GM23338 (cell line): ENCODE data around the gene PLRG1. TPM values are rescaled to one million over a fixed set of nuclear protein-coding genes. Genes with fewer than 3 reads are reported as not detected.

Experiments
- ATAC-seq: fragments of 200-7000 bp; cut with Tn5 transposase; 3 replicates; pipeline ENCODE4 v1.9.1; 2020
- DNase-seq: peaks from one replicate; pipeline ENCODE4 v3.0.0-alpha.2; 2015; ENCODE audit warnings: low spot score
- H2AFZ ChIP-seq: fragments of 200-600 bp; sonication (generic); 2 replicates; pipeline ENCODE4 v1.8.0; 2016; ENCODE audit warnings: antibody characterized with exemption, mild to moderate bottlenecking, moderate library complexity
- H3F3A ChIP-seq: fragments of 200-600 bp; sonication (generic); replicated peaks from 2 replicates; pipeline ENCODE4 v1.8.0; 2017; ENCODE audit warnings: antibody characterized with exemption, mixed run types, low read depth
- H3K27ac ChIP-seq: fragments of 200-600 bp; sonication (generic); 2 replicates; pipeline ENCODE4 v1.6.1; 2016; ENCODE audit warnings: low read depth
- H3K27me3 ChIP-seq: fragments of 200-600 bp; sonication (generic); 2 replicates; pipeline ENCODE4 v1.8.0; 2016; ENCODE audit warnings: mild to moderate bottlenecking, mixed run types, moderate library complexity; ENCODE audit not compliant: insufficient read depth
- H3K36me3 ChIP-seq: fragments of 200-600 bp; sonication (generic); 2 replicates; pipeline ENCODE4 v1.8.0; 2016; ENCODE audit warnings: mild to moderate bottlenecking; ENCODE audit not compliant: insufficient read depth
- H3K4me1 ChIP-seq: fragments of 200-600 bp; sonication (generic); 2 replicates; pipeline ENCODE4 v1.8.0; 2016; ENCODE audit warnings: mild to moderate bottlenecking, moderate library complexity; ENCODE audit not compliant: insufficient read depth
- H3K4me2 ChIP-seq: fragments of 200-600 bp; sonication (generic); 2 replicates; pipeline ENCODE4 v1.7.1; 2017; ENCODE audit warnings: mixed run types
- H3K4me3 ChIP-seq: fragments of 200-600 bp; sonication (generic); 2 replicates; pipeline ENCODE4 v1.6.1; 2016; ENCODE audit warnings: mixed run types
- H3K79me2 ChIP-seq: fragments of 200-600 bp; sonication (generic); replicated peaks from 2 replicates; pipeline ENCODE4 v1.8.0; 2017; ENCODE audit warnings: mild to moderate bottlenecking; ENCODE audit not compliant: insufficient read depth
- H3K9me2 ChIP-seq: fragments of 200-600 bp; sonication (generic); 2 replicates; pipeline ENCODE4 v1.8.0; 2017; ENCODE audit not compliant: insufficient read depth
- H4K20me1 ChIP-seq: fragments of 200-600 bp; sonication (generic); replicated peaks from 2 replicates; pipeline ENCODE4 v1.8.0; 2017; ENCODE audit warnings: mild to moderate bottlenecking; ENCODE audit not compliant: insufficient read depth
- H3K27ac Mint-ChIP-seq: 2 replicates; pipeline ENCODE4 v1.8.0; 2020; ENCODE audit warnings: inconsistent platforms, mild to moderate bottlenecking, moderate library complexity, mixed read lengths
- H3K27me3 Mint-ChIP-seq: 3 replicates; pipeline ENCODE4 v1.8.0; 2022; ENCODE audit warnings: low read depth, mild to moderate bottlenecking, moderate library complexity, mixed read lengths, inconsistent platforms; ENCODE audit not compliant: insufficient read depth, poor library complexity
- H3K36me3 Mint-ChIP-seq: 3 replicates; pipeline ENCODE4 v1.8.0; 2021; ENCODE audit warnings: low read depth, mild to moderate bottlenecking, inconsistent platforms, moderate library complexity, mixed read lengths
- H3K4me1 Mint-ChIP-seq: 3 replicates; pipeline ENCODE4 v1.8.0; 2020; ENCODE audit warnings: mild to moderate bottlenecking, inconsistent platforms, mixed read lengths
- H3K4me3 Mint-ChIP-seq: 3 replicates; pipeline ENCODE4 v1.8.0; 2021; ENCODE audit warnings: moderate library complexity, mild to moderate bottlenecking, inconsistent platforms, mixed read lengths
- H3K9me3 Mint-ChIP-seq: 3 replicates; pipeline ENCODE4 v1.8.0; 2020; ENCODE audit warnings: moderate library complexity, mild to moderate bottlenecking, inconsistent platforms, mixed read lengths
- CREB1 ChIP-seq: fragments of 250-450 bp; sonication (Bioruptor Pico); IDR thresholded peaks from 2 replicates; pipeline ENCODE4 v1.5.0; 2020; ENCODE audit warnings: low read depth, mild to moderate bottlenecking, moderate library complexity
- EZH2 ChIP-seq: fragments of 200-600 bp; sonication (generic); IDR thresholded peaks from one replicate; pipeline ENCODE4 v1.8.0; 2017; ENCODE audit warnings: antibody characterized with exemption, mild to moderate bottlenecking, low read depth; ENCODE audit not compliant: unreplicated experiment
- EZH2phosphoT487 ChIP-seq: fragments of 200-600 bp; sonication (generic); IDR thresholded peaks from one replicate; pipeline ENCODE4 v1.8.1; 2018; ENCODE audit warnings: antibody characterized with exemption; ENCODE audit not compliant: unreplicated experiment
- JUNB ChIP-seq: IDR thresholded peaks from one replicate; pipeline ENCODE4 v1.6.1; 2016; ENCODE audit warnings: antibody characterized with exemption; ENCODE audit not compliant: unreplicated experiment
- NANOG ChIP-seq: IDR thresholded peaks from 2 replicates; pipeline ENCODE4 v1.6.1; 2016; ENCODE audit warnings: antibody characterized with exemption, borderline replicate concordance
- POLR2AphosphoS5 ChIP-seq: IDR thresholded peaks from 2 replicates; pipeline ENCODE4 v1.6.1; 2016; ENCODE audit warnings: antibody characterized with exemption, low read depth
- STAT1 ChIP-seq: IDR thresholded peaks from one replicate; pipeline ENCODE4 v1.6.1; 2016; ENCODE audit warnings: antibody characterized with exemption; ENCODE audit not compliant: unreplicated experiment
- ZNF114 ChIP-seq: fragments of 250-450 bp; sonication (Bioruptor Pico); IDR thresholded peaks from 2 replicates; pipeline ENCODE4 v1.5.0; 2020; ENCODE audit warnings: mild to moderate bottlenecking, moderate library complexity
- ZNF331 ChIP-seq: fragments of 250-450 bp; sonication (Bioruptor Pico); IDR thresholded peaks from 2 replicates; pipeline ENCODE4 v1.5.0; 2020; ENCODE audit warnings: low read depth, mild to moderate bottlenecking, moderate library complexity
- long read RNA-seq: library from polyadenylated mRNA; unstranded; transcript quantifications from one replicate; pipeline ENCODE4 v2.0.0, GENCODE V29; 2020; ENCODE audit not compliant: unreplicated experiment
- polyA plus RNA-seq: library from polyadenylated mRNA; unstranded; fragments of >200 nt; fragmentation: Nextera tagmentation; extraction: Ambion mirVana; gene quantifications from 2 replicates; pipeline ENCODE4 v1.2.1, GENCODE V29; 2016
- total RNA-seq: library from RNA; depleted of rRNA; stranded (reverse); fragments of >200 nt; shearing (Covaris generic); gene quantifications from 2 replicates; pipeline ENCODE4 v1.2.3, GENCODE V29; 2014; rRNA removed
- TF ChIP-seq, protein P1 (sequence below): IDR thresholded peaks from one replicate; pipeline ENCODE4 v1.6.1; 2018; ENCODE audit warnings: antibody characterized with exemption; ENCODE audit not compliant: unreplicated experiment
- TF ChIP-seq, protein P2 (sequence below), 2 experiments: fragments of 200-600 bp in 1 of 2; sonication (generic) in 1 of 2; conservative IDR thresholded peaks; 2 replicates each; pipeline versions ENCODE4 v1.5.1 to v1.6.1; 2016 to 2017; ENCODE audit warnings: antibody characterized with exemption in 2 of 2, low read depth in 2 of 2, mild to moderate bottlenecking in 2 of 2, moderate library complexity in 1 of 2
- TF ChIP-seq, protein P3 (sequence below): fragments of 250-450 bp; sonication (Bioruptor Pico); IDR thresholded peaks from 2 replicates; pipeline ENCODE4 v1.5.0; 2020; ENCODE audit warnings: mild to moderate bottlenecking, moderate library complexity

PLRG1 gene
- total RNA-seq (74.2 and 82.7 TPM in 2 replicates), polyA plus RNA-seq (73.3 and 77.3 TPM in 2 replicates)
- long read RNA-seq, transcript PLRG1-202 (15 exons, 3,351 nt), result major isoform, 75 of 87 reads
- long read RNA-seq, partial matches to known transcripts, result 4 of 87 reads
- long read RNA-seq, other reads (novel, unspliced or antisense), result 6 of 87 reads

DNA sequence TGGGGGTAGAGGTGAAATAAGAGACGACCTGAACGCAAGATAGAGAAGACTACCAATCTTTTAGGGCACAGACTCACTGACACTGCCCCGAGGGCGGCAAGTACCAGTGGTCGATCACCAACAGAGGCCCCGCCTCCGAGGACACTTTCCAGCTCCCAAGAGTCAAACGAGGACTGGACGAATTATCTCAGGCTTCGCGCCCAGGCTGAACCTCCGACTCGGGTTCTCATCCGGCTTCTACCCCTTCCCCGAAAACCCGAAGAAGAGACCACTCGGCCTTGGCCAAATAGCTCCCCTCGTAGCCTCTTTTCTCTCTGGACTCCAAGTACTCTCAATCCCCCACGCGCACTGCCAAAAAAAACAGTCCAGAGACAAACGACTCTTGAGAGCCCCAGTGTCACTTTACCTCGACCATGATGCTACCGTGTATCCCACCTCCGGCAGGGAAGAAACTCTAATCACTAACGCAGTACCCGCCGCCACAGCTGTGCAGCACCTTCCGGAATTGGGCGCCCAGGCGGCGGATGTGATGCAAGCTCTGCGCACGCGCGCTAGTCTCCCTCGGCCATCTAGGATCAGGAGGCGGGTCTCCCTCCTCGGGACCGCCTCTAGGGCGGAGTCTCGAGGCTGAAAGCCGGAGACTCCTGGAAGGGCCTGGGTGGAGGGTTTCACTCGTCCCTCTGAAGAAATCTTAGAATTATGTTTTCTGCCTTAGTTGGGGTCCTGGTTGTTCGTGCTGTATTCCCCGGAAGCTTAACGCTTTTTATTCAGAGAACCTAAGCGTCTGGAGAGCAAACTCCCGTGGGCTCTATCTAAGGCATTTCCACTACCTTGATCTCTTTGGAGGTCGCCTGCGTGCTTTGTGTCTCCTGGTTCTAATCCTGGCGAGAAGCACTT lies at the start of gene PLRG1:
Gene PLRG1, minus strand, starts transcription at position 507 of the 897 bp plus-strand sequence. Its CDS starts 92 bp downstream, at position 415.
- H3K79me2 ChIP-seq, result peaks cover 32% of the 10 kb centered on the region
- H4K20me1 ChIP-seq, result peaks cover 6% of the 10 kb centered on the region; the same call in 1 of the 2 replicates
- H3K4me1 ChIP-seq, result peaks cover 8% of the 10 kb centered on the region; the same call in 1 of the 2 replicates
- H3K27me3 Mint-ChIP-seq, result no peaks in the 10 kb centered on the region
- peak within 1 kb of the TSS; percentile 98 for H3K27ac Mint-ChIP-seq
- H3F3A ChIP-seq, result no peaks in the 10 kb centered on the region
- peak within 1 kb of the TSS; percentile 74; the same call in 1 of the 2 replicates for H2AFZ ChIP-seq
- peak within 1 kb of the TSS; percentile 96 for H3K4me2 ChIP-seq
- H3K27me3 ChIP-seq, result no peaks in the 10 kb centered on the region
- ATAC-seq, result peak; percentile 97
- DNase-seq, result peak; percentile 99
- H3K9me3 Mint-ChIP-seq, result no peaks in the 10 kb centered on the region
- H3K4me3 Mint-ChIP-seq, result peak within 1 kb of the TSS; percentile 99
- peaks cover 23% of the 10 kb centered on the region for H3K36me3 ChIP-seq
- H3K4me3 ChIP-seq, result peak within 1 kb of the TSS; percentile 77
- H3K9me2 ChIP-seq, result no peaks in the 10 kb centered on the region
- peak within 1 kb of the TSS; percentile 83; the same call in 1 of the 2 replicates for H3K27ac ChIP-seq
- H3K4me1 Mint-ChIP-seq, result peaks cover 8% of the 10 kb centered on the region
- H3K36me3 Mint-ChIP-seq, result peaks cover 19% of the 10 kb centered on the region
- TF ChIP-seq, protein P1, sequence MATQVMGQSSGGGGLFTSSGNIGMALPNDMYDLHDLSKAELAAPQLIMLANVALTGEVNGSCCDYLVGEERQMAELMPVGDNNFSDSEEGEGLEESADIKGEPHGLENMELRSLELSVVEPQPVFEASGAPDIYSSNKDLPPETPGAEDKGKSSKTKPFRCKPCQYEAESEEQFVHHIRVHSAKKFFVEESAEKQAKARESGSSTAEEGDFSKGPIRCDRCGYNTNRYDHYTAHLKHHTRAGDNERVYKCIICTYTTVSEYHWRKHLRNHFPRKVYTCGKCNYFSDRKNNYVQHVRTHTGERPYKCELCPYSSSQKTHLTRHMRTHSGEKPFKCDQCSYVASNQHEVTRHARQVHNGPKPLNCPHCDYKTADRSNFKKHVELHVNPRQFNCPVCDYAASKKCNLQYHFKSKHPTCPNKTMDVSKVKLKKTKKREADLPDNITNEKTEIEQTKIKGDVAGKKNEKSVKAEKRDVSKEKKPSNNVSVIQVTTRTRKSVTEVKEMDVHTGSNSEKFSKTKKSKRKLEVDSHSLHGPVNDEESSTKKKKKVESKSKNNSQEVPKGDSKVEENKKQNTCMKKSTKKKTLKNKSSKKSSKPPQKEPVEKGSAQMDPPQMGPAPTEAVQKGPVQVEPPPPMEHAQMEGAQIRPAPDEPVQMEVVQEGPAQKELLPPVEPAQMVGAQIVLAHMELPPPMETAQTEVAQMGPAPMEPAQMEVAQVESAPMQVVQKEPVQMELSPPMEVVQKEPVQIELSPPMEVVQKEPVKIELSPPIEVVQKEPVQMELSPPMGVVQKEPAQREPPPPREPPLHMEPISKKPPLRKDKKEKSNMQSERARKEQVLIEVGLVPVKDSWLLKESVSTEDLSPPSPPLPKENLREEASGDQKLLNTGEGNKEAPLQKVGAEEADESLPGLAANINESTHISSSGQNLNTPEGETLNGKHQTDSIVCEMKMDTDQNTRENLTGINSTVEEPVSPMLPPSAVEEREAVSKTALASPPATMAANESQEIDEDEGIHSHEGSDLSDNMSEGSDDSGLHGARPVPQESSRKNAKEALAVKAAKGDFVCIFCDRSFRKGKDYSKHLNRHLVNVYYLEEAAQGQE, result no peak
- no peak for TF ChIP-seq EZH2phosphoT487
- TF ChIP-seq NANOG, result no peak
- no peak for TF ChIP-seq ZNF114 (CRISPR knock-in tag)
- no peak for TF ChIP-seq ZNF331 (CRISPR knock-in tag)
- TF ChIP-seq, protein P2, sequence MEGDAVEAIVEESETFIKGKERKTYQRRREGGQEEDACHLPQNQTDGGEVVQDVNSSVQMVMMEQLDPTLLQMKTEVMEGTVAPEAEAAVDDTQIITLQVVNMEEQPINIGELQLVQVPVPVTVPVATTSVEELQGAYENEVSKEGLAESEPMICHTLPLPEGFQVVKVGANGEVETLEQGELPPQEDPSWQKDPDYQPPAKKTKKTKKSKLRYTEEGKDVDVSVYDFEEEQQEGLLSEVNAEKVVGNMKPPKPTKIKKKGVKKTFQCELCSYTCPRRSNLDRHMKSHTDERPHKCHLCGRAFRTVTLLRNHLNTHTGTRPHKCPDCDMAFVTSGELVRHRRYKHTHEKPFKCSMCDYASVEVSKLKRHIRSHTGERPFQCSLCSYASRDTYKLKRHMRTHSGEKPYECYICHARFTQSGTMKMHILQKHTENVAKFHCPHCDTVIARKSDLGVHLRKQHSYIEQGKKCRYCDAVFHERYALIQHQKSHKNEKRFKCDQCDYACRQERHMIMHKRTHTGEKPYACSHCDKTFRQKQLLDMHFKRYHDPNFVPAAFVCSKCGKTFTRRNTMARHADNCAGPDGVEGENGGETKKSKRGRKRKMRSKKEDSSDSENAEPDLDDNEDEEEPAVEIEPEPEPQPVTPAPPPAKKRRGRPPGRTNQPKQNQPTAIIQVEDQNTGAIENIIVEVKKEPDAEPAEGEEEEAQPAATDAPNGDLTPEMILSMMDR (conservative IDR thresholded peaks at IDR 0.05; ENCODE audit: low read depth in 2 of 2), result no peak
- peak; percentile 75 for TF ChIP-seq CREB1 (CRISPR knock-in tag)
- no peak for TF ChIP-seq EZH2
- peak; percentile 94 for TF ChIP-seq POLR2AphosphoS5
- no peak for TF ChIP-seq JUNB
- no peak for TF ChIP-seq STAT1
- TF ChIP-seq, protein P3, sequence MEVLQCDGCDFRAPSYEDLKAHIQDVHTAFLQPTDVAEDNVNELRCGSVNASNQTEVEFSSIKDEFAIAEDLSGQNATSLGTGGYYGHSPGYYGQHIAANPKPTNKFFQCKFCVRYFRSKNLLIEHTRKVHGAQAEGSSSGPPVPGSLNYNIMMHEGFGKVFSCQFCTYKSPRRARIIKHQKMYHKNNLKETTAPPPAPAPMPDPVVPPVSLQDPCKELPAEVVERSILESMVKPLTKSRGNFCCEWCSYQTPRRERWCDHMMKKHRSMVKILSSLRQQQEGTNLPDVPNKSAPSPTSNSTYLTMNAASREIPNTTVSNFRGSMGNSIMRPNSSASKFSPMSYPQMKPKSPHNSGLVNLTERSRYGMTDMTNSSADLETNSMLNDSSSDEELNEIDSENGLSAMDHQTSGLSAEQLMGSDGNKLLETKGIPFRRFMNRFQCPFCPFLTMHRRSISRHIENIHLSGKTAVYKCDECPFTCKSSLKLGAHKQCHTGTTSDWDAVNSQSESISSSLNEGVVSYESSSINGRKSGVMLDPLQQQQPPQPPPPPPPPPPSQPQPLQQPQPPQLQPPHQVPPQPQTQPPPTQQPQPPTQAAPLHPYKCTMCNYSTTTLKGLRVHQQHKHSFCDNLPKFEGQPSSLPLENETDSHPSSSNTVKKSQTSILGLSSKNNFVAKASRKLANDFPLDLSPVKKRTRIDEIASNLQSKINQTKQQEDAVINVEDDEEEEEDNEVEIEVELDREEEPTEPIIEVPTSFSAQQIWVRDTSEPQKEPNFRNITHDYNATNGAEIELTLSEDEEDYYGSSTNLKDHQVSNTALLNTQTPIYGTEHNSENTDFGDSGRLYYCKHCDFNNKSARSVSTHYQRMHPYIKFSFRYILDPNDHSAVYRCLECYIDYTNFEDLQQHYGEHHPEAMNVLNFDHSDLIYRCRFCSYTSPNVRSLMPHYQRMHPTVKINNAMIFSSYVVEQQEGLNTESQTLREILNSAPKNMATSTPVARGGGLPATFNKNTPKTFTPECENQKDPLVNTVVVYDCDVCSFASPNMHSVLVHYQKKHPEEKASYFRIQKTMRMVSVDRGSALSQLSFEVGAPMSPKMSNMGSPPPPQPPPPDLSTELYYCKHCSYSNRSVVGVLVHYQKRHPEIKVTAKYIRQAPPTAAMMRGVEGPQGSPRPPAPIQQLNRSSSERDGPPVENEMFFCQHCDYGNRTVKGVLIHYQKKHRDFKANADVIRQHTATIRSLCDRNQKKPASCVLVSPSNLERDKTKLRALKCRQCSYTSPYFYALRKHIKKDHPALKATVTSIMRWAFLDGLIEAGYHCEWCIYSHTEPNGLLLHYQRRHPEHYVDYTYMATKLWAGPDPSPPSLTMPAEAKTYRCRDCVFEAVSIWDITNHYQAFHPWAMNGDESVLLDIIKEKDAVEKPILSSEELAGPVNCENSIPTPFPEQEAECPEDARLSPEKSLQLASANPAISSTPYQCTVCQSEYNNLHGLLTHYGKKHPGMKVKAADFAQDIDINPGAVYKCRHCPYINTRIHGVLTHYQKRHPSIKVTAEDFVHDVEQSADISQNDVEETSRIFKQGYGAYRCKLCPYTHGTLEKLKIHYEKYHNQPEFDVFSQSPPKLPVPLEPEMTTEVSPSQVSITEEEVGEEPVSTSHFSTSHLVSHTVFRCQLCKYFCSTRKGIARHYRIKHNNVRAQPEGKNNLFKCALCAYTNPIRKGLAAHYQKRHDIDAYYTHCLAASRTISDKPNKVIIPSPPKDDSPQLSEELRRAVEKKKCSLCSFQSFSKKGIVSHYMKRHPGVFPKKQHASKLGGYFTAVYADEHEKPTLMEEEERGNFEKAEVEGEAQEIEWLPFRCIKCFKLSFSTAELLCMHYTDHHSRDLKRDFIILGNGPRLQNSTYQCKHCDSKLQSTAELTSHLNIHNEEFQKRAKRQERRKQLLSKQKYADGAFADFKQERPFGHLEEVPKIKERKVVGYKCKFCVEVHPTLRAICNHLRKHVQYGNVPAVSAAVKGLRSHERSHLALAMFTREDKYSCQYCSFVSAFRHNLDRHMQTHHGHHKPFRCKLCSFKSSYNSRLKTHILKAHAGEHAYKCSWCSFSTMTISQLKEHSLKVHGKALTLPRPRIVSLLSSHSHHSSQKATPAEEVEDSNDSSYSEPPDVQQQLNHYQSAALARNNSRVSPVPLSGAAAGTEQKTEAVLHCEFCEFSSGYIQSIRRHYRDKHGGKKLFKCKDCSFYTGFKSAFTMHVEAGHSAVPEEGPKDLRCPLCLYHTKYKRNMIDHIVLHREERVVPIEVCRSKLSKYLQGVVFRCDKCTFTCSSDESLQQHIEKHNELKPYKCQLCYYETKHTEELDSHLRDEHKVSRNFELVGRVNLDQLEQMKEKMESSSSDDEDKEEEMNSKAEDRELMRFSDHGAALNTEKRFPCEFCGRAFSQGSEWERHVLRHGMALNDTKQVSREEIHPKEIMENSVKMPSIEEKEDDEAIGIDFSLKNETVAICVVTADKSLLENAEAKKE, result no peak
